Ovary (tissue), 3 donors: Measurements from ENCODE around the gene TRIM28.

Experiments used
- EP300 ChIP-seq: sonication (generic); formaldehyde crosslinking; IDR thresholded peaks from one replicate; pipeline ENCODE4 v1.6.1; 2017; ENCODE audit warnings: antibody characterized with exemption
- POLR2A ChIP-seq: fragments of 450-650 bp; IDR thresholded peaks from one replicate; pipeline ENCODE4 v1.6.1; 2017; ENCODE audit warnings: antibody characterized with exemption, mild to moderate bottlenecking, moderate library complexity
- TF ChIP-seq, protein P1 (sequence below), 3 donors: fragments of 450-650 bp in 2 of 3; fragments of 200-600 bp in 1 of 3; IDR thresholded peaks; one replicate each; pipeline versions ENCODE4 v1.5.1 to v1.8.0; 2016 to 2022; ENCODE audit warnings: antibody characterized with exemption in 3 of 3, mild to moderate bottlenecking in 1 of 3
- donor health status: DM: no; HTN: no; CAD: no.

DNA sequence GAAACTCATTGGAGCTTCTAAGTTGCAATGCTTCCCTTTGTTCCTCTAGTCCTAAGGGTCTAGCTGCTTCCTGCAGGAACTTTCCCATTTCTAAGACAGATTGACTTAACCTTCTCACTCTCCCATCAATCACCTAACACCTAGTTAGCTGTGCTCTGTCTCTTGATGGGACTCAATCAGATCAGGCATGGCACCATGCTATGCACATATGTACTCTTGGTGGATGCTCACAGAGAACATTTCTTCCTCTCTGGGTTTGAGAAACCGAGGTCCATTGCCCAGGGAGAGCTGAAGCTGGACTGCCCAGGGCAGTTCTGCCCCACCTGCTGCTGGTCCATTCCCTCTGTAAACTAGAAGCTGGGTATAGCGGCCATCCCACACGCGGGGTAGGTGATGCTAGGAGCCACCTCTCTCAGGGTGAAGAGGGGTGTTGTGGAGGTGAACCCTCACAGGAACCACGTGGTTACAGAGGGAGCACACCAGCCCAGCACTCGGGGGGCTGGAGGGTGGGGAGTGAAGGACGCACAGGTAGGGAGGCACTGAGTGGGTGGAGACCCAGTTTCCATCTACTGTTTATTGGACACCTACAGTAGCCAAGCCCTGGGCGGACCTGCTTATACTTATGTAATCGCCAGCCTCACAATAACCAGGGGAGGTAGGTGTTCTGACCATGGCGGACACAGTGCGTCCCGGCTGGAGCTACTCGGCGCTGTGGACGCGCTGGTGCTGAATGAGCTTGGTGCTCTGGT, 17.7 kb downstream of the TRIM28 start:
- TF ChIP-seq, protein P1, sequence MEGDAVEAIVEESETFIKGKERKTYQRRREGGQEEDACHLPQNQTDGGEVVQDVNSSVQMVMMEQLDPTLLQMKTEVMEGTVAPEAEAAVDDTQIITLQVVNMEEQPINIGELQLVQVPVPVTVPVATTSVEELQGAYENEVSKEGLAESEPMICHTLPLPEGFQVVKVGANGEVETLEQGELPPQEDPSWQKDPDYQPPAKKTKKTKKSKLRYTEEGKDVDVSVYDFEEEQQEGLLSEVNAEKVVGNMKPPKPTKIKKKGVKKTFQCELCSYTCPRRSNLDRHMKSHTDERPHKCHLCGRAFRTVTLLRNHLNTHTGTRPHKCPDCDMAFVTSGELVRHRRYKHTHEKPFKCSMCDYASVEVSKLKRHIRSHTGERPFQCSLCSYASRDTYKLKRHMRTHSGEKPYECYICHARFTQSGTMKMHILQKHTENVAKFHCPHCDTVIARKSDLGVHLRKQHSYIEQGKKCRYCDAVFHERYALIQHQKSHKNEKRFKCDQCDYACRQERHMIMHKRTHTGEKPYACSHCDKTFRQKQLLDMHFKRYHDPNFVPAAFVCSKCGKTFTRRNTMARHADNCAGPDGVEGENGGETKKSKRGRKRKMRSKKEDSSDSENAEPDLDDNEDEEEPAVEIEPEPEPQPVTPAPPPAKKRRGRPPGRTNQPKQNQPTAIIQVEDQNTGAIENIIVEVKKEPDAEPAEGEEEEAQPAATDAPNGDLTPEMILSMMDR (IDR thresholded peaks at IDR 0.05) = no peak
- TF ChIP-seq EP300 (no peak), POLR2A (no peak)
